Neuronal stem cell (in vitro differentiated cells): ENCODE measurements around the gene RRBP1.

Experiments used
- DNase-seq: peaks from one replicate; pipeline ENCODE4 v3.0.0-alpha.2; 2013; ENCODE audit warnings: low spot score
- H2AFZ ChIP-seq: one replicate; pipeline ENCODE4 v1.6.1; 2013; ENCODE audit warnings: mild to moderate bottlenecking, low read length, inconsistent platforms
- H2AK5ac ChIP-seq: 2 replicates; pipeline ENCODE4 v1.6.1; 2013; ENCODE audit warnings: low read depth, mild to moderate bottlenecking, inconsistent platforms, low read length, moderate library complexity, mixed read lengths
- H2BK120ac ChIP-seq: 2 replicates; pipeline ENCODE4 v1.6.1; 2013; ENCODE audit warnings: low read depth, mild to moderate bottlenecking, inconsistent platforms, low read length, moderate library complexity, mixed read lengths
- H2BK12ac ChIP-seq: one replicate; pipeline ENCODE4 v1.6.1; 2013; ENCODE audit warnings: low read length, inconsistent platforms
- H2BK15ac ChIP-seq: 2 replicates; pipeline ENCODE4 v1.6.1; 2013; ENCODE audit warnings: mild to moderate bottlenecking, low read length, inconsistent platforms, mixed read lengths
- H2BK5ac ChIP-seq: one replicate; pipeline ENCODE4 v1.6.1; 2013; ENCODE audit warnings: inconsistent platforms, mild to moderate bottlenecking, low read length, moderate library complexity
- H3K14ac ChIP-seq: one replicate; pipeline ENCODE4 v1.6.1; 2013; ENCODE audit warnings: low read length, inconsistent platforms
- H3K18ac ChIP-seq: 2 replicates; pipeline ENCODE4 v1.6.1; 2013; ENCODE audit warnings: low read length, inconsistent platforms
- H3K23ac ChIP-seq: 2 replicates; pipeline ENCODE4 v1.6.1; 2013; ENCODE audit warnings: low read depth, mild to moderate bottlenecking, mixed read lengths, low read length, inconsistent platforms; ENCODE audit not compliant: poor library complexity
- H3K27ac ChIP-seq: replicated peaks from 3 replicates; pipeline ENCODE4 v1.5.1; 2013; ENCODE audit warnings: low read length, inconsistent platforms
- H3K27me3 ChIP-seq, 3 experiments: 2 replicates each; pipeline ENCODE4 v1.6.1; 2013; ENCODE audit warnings: low read length in 3 of 3, mild to moderate bottlenecking in 2 of 3, inconsistent platforms in 1 of 3, low read depth in 1 of 3, mixed read lengths in 1 of 3, moderate library complexity in 1 of 3; ENCODE audit not compliant: control insufficient read depth in 3 of 3, insufficient read depth in 3 of 3
- H3K36me3 ChIP-seq, 2 donors: replicated peaks in 1 of 2; 2 replicates each; pipeline ENCODE4 v1.6.1; 2013; ENCODE audit warnings: low read length in 2 of 2; ENCODE audit not compliant: control insufficient read depth in 2 of 2, insufficient read depth in 2 of 2
- H3K4ac ChIP-seq: 2 replicates; pipeline ENCODE4 v1.6.1; 2013; ENCODE audit warnings: inconsistent platforms, mild to moderate bottlenecking, low read length, moderate library complexity
- H3K4me1 ChIP-seq, 2 donors: 1 replicate in 1 of 2; 2 replicates in 1 of 2; pipeline ENCODE4 v1.6.1; 2013; ENCODE audit warnings: low read length in 2 of 2, low read depth in 1 of 2; ENCODE audit not compliant: control insufficient read depth in 2 of 2, insufficient read depth in 1 of 2
- H3K4me2 ChIP-seq: one replicate; pipeline ENCODE4 v1.6.1; 2013; ENCODE audit warnings: mild to moderate bottlenecking, low read length, inconsistent platforms; ENCODE audit not compliant: insufficient read depth, poor library complexity, severe bottlenecking
- H3K4me3 ChIP-seq, 2 donors: 2 replicates each; pipeline ENCODE4 v1.5.1; 2013; ENCODE audit warnings: low read length in 2 of 2, mild to moderate bottlenecking in 2 of 2, inconsistent platforms in 1 of 2, moderate library complexity in 1 of 2
- H3K79me1 ChIP-seq: one replicate; pipeline ENCODE4 v1.6.1; 2013; ENCODE audit warnings: low read depth, mild to moderate bottlenecking, inconsistent platforms, low read length, moderate library complexity
- H3K9ac ChIP-seq: one replicate; pipeline ENCODE4 v1.6.1; 2013; ENCODE audit warnings: mild to moderate bottlenecking, low read depth, low read length, inconsistent platforms; ENCODE audit not compliant: poor library complexity
- H3K9me3 ChIP-seq, 2 donors: replicated peaks in 1 of 2; 2 replicates each; pipeline versions ENCODE3 to v1.6.1; 2013; ENCODE audit warnings: low read length in 2 of 2, mild to moderate bottlenecking in 2 of 2, inconsistent platforms in 1 of 2, low read depth in 1 of 2, mixed read lengths in 1 of 2, moderate library complexity in 1 of 2; ENCODE audit not compliant: control insufficient read depth in 2 of 2, insufficient read depth in 1 of 2
- H4K8ac ChIP-seq: one replicate; pipeline ENCODE4 v1.6.1; 2013; ENCODE audit warnings: low read depth, mild to moderate bottlenecking, inconsistent platforms, low read length, moderate library complexity
- H4K91ac ChIP-seq: one replicate; pipeline ENCODE4 v1.6.1; 2013; ENCODE audit warnings: low read length, low read depth, mild to moderate bottlenecking, inconsistent platforms; ENCODE audit not compliant: poor library complexity
- WGBS, 2 donors: extraction: QIAGEN DNeasy Blood & Tissue Kit; methylation state at CpG; one replicate each; pipeline ENCODE4 v1.1.7; 2013; ENCODE audit warnings: missing lambda C conversion rate in 2 of 2, mixed read lengths in 1 of 2; ENCODE audit not compliant: insufficient read length in 2 of 2, insufficient replicate concordance in 1 of 2; ENCODE audit errors: extremely low coverage in 2 of 2; 5-methylcytosine and 5-hydroxymethylcytosine counted together

Gene RRBP1

DNA sequence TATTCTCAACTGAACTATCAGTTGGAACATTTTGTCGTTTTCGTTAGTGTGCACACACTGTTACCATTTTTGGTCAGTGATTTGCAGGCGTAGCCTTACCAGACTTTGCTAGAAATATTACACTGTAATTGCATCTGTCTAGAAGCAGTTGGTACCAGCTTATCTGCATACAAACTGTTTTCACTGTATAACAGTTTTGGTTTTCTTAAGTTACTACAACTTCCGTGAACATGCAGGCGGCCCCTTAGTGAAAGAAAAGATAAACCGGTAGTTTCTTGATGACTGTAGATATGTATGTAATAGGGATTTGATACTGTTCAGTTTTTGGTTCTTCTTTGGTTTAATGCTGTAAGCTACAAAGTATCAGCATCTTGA, 110.9 kb downstream of the RRBP1 start:
- H2BK15ac ChIP-seq, result no peak overlapping the region
- H3K4me1 ChIP-seq, result peaks cover 6 to 7% of the 10 kb centered on the region in 2 donors
- H4K8ac ChIP-seq, result no peak overlapping the region
- no peak overlapping the region for H3K4ac ChIP-seq
- DNase-seq, result no peak
- H3K14ac ChIP-seq, result no peak overlapping the region
- H3K23ac ChIP-seq, result no peak overlapping the region
- peak overlapping the region; percentile 78 for H3K4me2 ChIP-seq
- peak overlapping the region in 1 of 2 donors; percentile 75 for H3K4me3 ChIP-seq
- no peak overlapping the region for H2BK12ac ChIP-seq
- WGBS, 2 donors, result no CpG with 5 or more reads among the region's 6 CpGs
- no peaks in the 10 kb centered on the region for H3K9me3 ChIP-seq
- H2AK5ac ChIP-seq, result no peak overlapping the region
- H3K9ac ChIP-seq, result no peak overlapping the region
- H2BK5ac ChIP-seq, result no peak overlapping the region
- H3K79me1 ChIP-seq, result peaks cover 2% of the 10 kb centered on the region
- H3K27ac ChIP-seq, result no peak overlapping the region
- no peak overlapping the region for H3K18ac ChIP-seq
- peaks cover 0 to 3% (median 3%) of the 10 kb centered on the region in 3 experiments for H3K27me3 ChIP-seq
- H4K91ac ChIP-seq, result no peak overlapping the region
- H2AFZ ChIP-seq, result no peak overlapping the region
- no peak overlapping the region for H2BK120ac ChIP-seq
- peaks cover 0 to 10% of the 10 kb centered on the region in 2 donors for H3K36me3 ChIP-seq

DNA sequence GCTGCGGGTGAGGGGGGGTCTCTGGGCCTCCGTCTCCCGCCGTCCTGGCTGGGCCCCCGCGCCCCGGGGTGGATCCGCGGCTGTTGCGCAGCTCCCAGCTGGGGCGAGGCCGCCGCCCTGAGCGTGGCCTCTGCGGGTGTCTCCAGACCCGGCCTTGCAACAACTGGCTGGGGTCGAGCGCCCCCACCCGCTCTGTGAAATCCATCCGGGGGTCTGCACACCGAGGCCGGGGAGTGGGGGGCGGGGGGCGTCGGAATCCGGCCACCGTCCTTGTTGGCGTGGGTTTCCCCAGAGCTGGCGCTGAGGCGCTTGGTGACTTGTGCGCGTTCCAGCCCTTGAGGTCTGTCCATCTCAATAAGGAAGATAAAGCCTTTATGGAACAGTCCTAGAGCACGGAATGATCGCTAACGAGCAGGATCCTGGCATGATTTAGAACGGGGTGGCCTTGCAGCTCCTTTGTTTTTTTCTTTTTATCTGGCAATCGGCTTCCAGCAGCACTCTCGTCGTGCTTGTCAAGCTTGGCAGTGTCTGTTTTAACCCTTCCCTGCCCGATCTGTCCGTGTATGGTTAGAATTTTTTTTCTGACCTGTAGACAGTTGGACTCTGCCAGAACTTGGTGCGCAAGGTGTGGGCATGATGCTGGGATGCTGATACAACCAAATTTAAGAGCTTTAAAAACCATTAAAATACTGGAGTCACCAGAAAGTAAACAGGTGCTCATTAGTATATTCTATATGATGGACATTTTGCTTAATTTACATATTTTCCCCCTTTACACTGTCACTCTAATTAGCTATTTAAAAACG, 111.5 kb downstream of the RRBP1 start:
- Histone ChIP-seq H2AFZ (peak overlapping the region; percentile 97), H3K27me3 (peaks cover 0 to 3% (median 3%) of the 10 kb centered on the region in 3 experiments), H3K9me3 (no peaks in the 10 kb centered on the region), H3K14ac (peak overlapping the region; percentile 95), H3K4me2 (peak overlapping the region; percentile 78), H3K4me1 (peaks cover 6 to 7% of the 10 kb centered on the region in 2 donors), H3K4ac (no peak overlapping the region), H2BK15ac (peak overlapping the region; percentile 81), H2BK5ac (peak overlapping the region; percentile 98), H4K8ac (no peak overlapping the region), H3K9ac (peak overlapping the region; percentile 93), H3K18ac (peak overlapping the region; percentile 97), H3K23ac (no peak overlapping the region), H2BK12ac (no peak overlapping the region), H3K27ac (peak overlapping the region; percentile 92), H3K79me1 (peaks cover 2% of the 10 kb centered on the region), H2BK120ac (peak overlapping the region; percentile 90), H3K4me3 (peak overlapping the region; percentile 75 to 99), H3K36me3 (peaks cover 0 to 10% of the 10 kb centered on the region in 2 donors), H2AK5ac (no peak overlapping the region), H4K91ac (no peak overlapping the region)
- DNase-seq, result peak; percentile 64
- no CpG with 5 or more reads among the region's 43 CpGs for WGBS, 2 donors

DNA sequence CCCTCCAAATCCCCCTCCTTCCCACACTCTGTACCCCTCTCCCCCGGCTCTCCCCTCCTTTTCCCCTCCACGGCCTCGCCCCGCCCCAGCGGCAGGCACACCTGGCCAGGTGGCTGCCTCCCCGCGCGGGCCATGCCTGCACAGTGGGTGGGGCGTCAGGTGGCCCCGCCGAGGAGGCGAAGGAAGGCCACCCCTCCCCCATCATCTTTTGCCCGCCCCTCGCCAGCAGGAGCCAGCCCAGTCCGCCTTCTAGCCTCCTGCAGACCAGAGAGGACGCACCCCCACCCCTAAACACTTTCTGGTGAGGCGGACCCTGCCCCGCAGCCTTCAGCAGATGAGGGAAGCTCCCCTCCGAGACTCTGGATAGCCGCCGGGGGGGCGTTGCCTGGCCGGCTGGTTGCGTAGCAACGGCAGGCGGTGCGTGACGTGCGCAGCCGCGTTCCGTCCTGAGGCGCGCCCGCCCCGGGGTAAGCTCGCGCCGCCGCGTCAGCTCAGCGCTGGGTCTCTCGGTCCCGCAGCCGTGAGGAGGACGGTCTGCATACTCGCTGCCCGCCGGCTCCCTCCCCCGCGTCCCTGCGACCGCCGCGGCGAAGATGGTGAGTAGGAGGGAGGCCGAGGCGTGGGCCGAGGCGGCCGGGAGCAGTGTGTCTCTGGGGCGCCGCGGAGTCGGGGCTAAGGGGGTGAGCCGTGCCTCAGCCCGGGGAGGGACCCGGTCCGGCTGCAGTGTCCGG, 112.3 kb downstream of the RRBP1 start, which contains the start of gene DSTN:
TSS of gene DSTN (plus strand) at position 460 of the 731 bp plus-strand sequence. CDS start at position 594, 134 bp downstream.
- H3K4ac ChIP-seq, result no peak within 1 kb of the TSS
- H3K9me3 ChIP-seq, result no peaks in the 10 kb centered on the region
- H3K4me1 ChIP-seq, result peaks cover 6 to 7% of the 10 kb centered on the region in 2 donors
- peak within 1 kb of the TSS; percentile 97 for H2AFZ ChIP-seq
- peak within 1 kb of the TSS; percentile 90 for H2BK120ac ChIP-seq
- H3K23ac ChIP-seq, result peak within 1 kb of the TSS; percentile 98
- peak; percentile 94 for DNase-seq
- H2BK5ac ChIP-seq, result peak within 1 kb of the TSS; percentile 98
- no peak within 1 kb of the TSS for H4K8ac ChIP-seq
- H3K9ac ChIP-seq, result peak within 1 kb of the TSS; percentile 93
- no peak within 1 kb of the TSS for H2AK5ac ChIP-seq
- H3K18ac ChIP-seq, result peak within 1 kb of the TSS; percentile 97
- peak within 1 kb of the TSS; percentile 83 for H3K4me2 ChIP-seq
- peaks cover 0 to 3% (median 3%) of the 10 kb centered on the region in 3 experiments for H3K27me3 ChIP-seq
- peak within 1 kb of the TSS; percentile 75 to 99 for H3K4me3 ChIP-seq
- no peak within 1 kb of the TSS for H4K91ac ChIP-seq
- peak within 1 kb of the TSS; percentile 95 for H3K14ac ChIP-seq
- WGBS, 2 donors, result no CpG with 5 or more reads among the region's 70 CpGs
- peak within 1 kb of the TSS; percentile 92 for H3K27ac ChIP-seq
- H3K79me1 ChIP-seq, result peaks cover 2% of the 10 kb centered on the region
- H3K36me3 ChIP-seq, result peaks cover 0 to 10% of the 10 kb centered on the region in 2 donors
- no peak within 1 kb of the TSS for H2BK12ac ChIP-seq
- H2BK15ac ChIP-seq, result peak within 1 kb of the TSS; percentile 81
